ENCODE data around the gene KIAA1755. TPM values are rescaled to one million over a fixed set of nuclear protein-coding genes. Genes with fewer than 3 reads are reported as not detected.

Gene KIAA1755
- total RNA-seq, 4 donors from 2014 or later = 0.05 to 0.41 (median 0.38) TPM; not detected in 1

DNA sequence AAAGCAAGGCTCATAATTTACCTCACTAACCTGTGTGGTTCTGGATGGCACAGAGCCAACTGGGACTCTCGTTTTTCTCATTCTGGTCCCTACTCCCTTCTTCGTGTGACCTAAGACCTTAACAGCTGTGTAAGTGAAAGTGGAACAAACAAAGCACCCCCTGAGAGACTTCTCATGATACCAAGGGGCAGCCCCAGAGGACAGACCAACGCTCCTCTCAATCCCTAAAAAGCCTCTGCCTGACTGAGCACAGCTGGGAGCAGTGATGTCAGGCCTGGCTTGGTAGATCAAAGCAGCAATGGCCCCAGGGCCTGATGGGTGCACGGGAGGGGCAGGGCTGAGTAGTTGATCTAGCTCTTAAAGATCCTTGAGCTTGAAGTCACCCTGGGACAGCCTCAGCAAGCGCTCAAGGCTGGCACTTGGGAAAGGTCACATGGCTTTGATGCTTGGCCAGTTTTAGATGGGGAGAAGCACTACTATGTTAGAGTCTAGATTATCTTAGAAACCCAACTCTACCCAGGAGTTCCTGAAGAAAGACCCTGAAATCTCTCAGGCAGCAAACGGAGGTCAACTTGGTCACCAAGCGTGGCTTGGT lies 79.2 kb downstream of the KIAA1755 start:
- no peak for DNase-seq
- TF ChIP-seq, protein P1, sequence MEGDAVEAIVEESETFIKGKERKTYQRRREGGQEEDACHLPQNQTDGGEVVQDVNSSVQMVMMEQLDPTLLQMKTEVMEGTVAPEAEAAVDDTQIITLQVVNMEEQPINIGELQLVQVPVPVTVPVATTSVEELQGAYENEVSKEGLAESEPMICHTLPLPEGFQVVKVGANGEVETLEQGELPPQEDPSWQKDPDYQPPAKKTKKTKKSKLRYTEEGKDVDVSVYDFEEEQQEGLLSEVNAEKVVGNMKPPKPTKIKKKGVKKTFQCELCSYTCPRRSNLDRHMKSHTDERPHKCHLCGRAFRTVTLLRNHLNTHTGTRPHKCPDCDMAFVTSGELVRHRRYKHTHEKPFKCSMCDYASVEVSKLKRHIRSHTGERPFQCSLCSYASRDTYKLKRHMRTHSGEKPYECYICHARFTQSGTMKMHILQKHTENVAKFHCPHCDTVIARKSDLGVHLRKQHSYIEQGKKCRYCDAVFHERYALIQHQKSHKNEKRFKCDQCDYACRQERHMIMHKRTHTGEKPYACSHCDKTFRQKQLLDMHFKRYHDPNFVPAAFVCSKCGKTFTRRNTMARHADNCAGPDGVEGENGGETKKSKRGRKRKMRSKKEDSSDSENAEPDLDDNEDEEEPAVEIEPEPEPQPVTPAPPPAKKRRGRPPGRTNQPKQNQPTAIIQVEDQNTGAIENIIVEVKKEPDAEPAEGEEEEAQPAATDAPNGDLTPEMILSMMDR (IDR thresholded peaks at IDR 0.05 in 4 of 5, conservative IDR thresholded peaks at IDR 0.05 in 1 of 5) = no peak
- no peak for TF ChIP-seq POLR2A (IDR thresholded peaks at IDR 0.05)
- no peaks in the 10 kb centered on the region for H3K27me3 ChIP-seq
- intact Hi-C loops (cut with DNase I; ENCODE audit: low total_unique reads) = no loop called here
- no peak overlapping the region for H3K27ac ChIP-seq
- no peaks in the 10 kb centered on the region for H3K9me3 ChIP-seq
- in situ Hi-C loops (cut with MboI; ENCODE audit: low sequenced_read_pairs in 4 of 4) = loop anchor here in 1 of 4 donors (25.0 kb wide), 1 partner anchor 594 kb away; no protein-coding TSS in a partner anchor
- no peaks in the 10 kb centered on the region for H3K36me3 ChIP-seq
- H3K4me3 ChIP-seq = no peak overlapping the region
- H3K4me1 ChIP-seq = no peaks in the 10 kb centered on the region
- no peak for ATAC-seq

DNA sequence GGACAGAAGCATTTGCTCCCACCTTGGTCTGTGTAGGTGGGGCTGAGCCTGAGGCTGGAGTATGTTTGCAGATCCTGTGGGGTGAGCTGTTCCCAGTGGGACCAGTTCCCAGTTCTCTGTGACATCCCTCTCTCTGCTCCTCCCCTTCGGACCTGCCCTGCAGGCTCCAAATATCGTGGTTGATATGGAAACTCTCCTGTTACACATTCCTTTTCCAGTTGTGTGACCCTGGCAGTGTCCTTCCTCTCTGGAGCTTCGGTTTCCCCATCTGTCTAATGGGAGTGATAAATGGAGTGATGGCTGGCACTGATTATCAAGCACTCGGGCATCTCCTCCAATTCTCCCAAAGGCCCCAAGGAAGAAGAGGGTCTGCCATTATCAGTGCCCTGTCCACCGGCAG lies 79.8 kb downstream of the KIAA1755 start:
- TF ChIP-seq POLR2A (IDR thresholded peaks at IDR 0.05) = no peak
- TF ChIP-seq, protein P1 (IDR thresholded peaks at IDR 0.05 in 4 of 5, conservative IDR thresholded peaks at IDR 0.05 in 1 of 5) = no peak
- DNase-seq (no peak), ATAC-seq (no peak)
- no peaks in the 10 kb centered on the region for H3K4me1 ChIP-seq
- in situ Hi-C loops (cut with MboI; ENCODE audit: low sequenced_read_pairs in 4 of 4) = loop anchor here in 1 of 4 donors (25.0 kb wide), 1 partner anchor 593 kb away; no protein-coding TSS in a partner anchor
- intact Hi-C loops (cut with DNase I; ENCODE audit: low total_unique reads) = no loop called here
- H3K27me3 ChIP-seq = no peaks in the 10 kb centered on the region
- no peak overlapping the region for H3K27ac ChIP-seq
- no peaks in the 10 kb centered on the region for H3K36me3 ChIP-seq
- no peak overlapping the region for H3K4me3 ChIP-seq
- H3K9me3 ChIP-seq = no peaks in the 10 kb centered on the region

DNA sequence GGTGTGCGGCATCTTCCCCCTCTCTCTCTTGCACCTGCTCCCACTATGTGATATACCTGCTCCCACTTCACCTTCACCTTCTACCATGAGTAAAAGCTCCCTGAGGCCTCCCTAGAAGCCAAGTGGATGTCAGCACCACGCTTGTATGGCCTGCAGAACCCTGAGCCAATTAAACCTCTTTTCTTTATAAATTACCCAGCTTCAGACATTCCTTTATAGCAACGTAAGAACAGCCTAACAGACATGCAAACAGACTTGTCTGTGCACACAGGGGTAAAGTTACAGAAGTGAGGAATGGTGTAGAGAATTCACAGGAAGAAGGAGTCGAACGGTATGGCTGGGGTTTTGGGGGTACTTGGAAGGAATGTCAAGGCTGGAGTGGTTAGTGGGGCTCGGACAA lies 80.7 kb downstream of the KIAA1755 start:
- Histone ChIP-seq H3K4me1 (no peaks in the 10 kb centered on the region), H3K27me3 (no peaks in the 10 kb centered on the region), H3K27ac (no peak overlapping the region), H3K4me3 (no peak overlapping the region), H3K9me3 (no peaks in the 10 kb centered on the region), H3K36me3 (no peaks in the 10 kb centered on the region)
- TF ChIP-seq POLR2A (IDR thresholded peaks at IDR 0.05) = no peak
- TF ChIP-seq, protein P1 (IDR thresholded peaks at IDR 0.05 in 4 of 5, conservative IDR thresholded peaks at IDR 0.05 in 1 of 5) = no peak
- in situ Hi-C loops (cut with MboI; ENCODE audit: low sequenced_read_pairs in 4 of 4) (loop anchor here in 1 of 4 donors (25.0 kb wide), 1 partner anchor 593 kb away; no protein-coding TSS in a partner anchor), intact Hi-C loops (cut with DNase I; ENCODE audit: low total_unique reads) (no loop called here)
- ATAC-seq (no peak), DNase-seq (no peak)

DNA sequence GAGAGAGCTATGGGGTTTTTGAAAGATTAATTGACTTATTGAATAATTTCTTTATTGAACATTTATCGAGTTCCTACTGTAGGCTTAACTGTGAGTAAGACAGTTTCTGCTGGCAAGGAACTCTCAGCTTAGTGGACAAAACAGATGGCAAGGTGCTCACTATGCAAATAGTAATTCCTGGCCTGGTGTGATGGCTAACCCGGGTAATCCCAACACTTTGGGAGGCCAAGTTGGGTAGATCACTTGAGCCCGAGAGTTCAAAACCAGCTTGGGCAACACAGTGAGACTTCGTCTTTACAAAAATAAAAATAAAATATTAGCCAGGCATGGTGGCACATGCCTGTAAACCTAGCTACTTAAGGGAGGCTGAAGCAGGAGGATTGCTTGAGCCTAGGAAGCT lies 82.0 kb downstream of the KIAA1755 start:
- Histone ChIP-seq H3K4me3 (no peak overlapping the region), H3K9me3 (no peaks in the 10 kb centered on the region), H3K36me3 (no peaks in the 10 kb centered on the region), H3K27ac (no peak overlapping the region), H3K27me3 (no peaks in the 10 kb centered on the region), H3K4me1 (no peaks in the 10 kb centered on the region)
- TF ChIP-seq POLR2A (IDR thresholded peaks at IDR 0.05) = no peak
- TF ChIP-seq, protein P1 (IDR thresholded peaks at IDR 0.05 in 4 of 5, conservative IDR thresholded peaks at IDR 0.05 in 1 of 5) = no peak
- no peak for ATAC-seq
- intact Hi-C loops (cut with DNase I; ENCODE audit: low total_unique reads) = no loop called here
- in situ Hi-C loops (cut with MboI; ENCODE audit: low sequenced_read_pairs in 4 of 4) = loop anchor here in 1 of 4 donors (25.0 kb wide), 1 partner anchor 591 kb away; no protein-coding TSS in a partner anchor
- DNase-seq = no peak

Measured in gastrocnemius medialis (tissue), 4 donors.